Measurements from ENCODE around the gene PIAS1.
A peak's percentile ranks its signal among the peaks of the same experiment; 100 is the strongest.
"Not testable (repeated sequence)": the region's sequence is repeated elsewhere in the genome, so short reads cannot be mapped to it uniquely, and the experiment has no call there.

PIAS1 gene

DNA sequence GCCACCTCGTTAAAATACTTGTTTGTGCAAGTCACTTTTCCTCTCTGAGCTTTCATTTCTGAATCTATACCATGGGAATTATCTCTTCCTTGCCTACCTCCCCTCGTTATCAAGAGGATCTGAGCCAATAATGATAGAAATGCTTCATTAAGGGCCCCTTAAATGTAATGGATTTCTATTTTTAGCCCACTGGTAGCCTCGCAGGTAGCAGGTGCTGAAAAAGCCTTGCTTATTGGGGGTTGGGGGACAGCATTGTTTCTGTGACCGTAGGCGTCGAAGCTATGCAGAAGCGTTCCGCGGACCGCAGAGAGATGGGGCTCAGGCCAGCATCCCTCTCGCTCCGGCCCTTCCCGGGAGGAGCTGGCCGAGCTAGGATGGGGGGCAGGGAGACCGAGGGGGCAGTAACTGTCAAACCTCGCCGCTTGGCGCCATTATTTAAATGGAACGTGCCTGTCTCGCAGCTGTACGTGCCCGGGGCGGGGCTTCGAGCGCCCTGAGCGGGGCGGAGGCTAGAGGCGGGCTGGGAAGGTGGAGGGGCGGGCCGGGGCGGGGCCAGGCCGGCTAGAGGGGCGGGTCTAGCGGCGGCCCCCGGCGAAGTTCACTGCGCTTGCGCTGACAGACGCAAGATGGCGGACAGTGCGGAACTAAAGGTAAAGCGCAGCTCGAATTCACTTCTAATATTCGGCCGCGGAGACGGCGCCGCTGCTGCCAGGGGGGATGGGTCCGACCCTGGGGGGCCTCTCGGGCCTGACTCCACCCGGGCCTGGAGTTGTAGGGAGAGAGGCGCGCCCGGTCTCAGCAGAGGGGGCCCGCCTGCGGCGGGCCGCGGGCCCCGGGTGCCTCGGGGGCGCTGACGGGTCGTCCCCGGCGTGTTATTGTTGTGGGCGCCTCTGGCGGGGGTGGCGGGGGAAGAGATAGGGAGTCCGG is at the start of gene PIAS1:
TSS of gene PIAS1 (plus strand) at position 615 of the 927 bp plus-strand sequence. CDS start at position 627, 12 bp downstream.
- H3K4me3 ChIP-seq (ENCODE audit: low read depth, low read length) = peak within 1 kb of the TSS; percentile 91
- TF ChIP-seq, protein P1, sequence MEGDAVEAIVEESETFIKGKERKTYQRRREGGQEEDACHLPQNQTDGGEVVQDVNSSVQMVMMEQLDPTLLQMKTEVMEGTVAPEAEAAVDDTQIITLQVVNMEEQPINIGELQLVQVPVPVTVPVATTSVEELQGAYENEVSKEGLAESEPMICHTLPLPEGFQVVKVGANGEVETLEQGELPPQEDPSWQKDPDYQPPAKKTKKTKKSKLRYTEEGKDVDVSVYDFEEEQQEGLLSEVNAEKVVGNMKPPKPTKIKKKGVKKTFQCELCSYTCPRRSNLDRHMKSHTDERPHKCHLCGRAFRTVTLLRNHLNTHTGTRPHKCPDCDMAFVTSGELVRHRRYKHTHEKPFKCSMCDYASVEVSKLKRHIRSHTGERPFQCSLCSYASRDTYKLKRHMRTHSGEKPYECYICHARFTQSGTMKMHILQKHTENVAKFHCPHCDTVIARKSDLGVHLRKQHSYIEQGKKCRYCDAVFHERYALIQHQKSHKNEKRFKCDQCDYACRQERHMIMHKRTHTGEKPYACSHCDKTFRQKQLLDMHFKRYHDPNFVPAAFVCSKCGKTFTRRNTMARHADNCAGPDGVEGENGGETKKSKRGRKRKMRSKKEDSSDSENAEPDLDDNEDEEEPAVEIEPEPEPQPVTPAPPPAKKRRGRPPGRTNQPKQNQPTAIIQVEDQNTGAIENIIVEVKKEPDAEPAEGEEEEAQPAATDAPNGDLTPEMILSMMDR (IDR thresholded peaks at IDR 0.05; ENCODE audit: borderline replicate concordance, insufficient read depth, low read depth, low read length) = no peak

DNA sequence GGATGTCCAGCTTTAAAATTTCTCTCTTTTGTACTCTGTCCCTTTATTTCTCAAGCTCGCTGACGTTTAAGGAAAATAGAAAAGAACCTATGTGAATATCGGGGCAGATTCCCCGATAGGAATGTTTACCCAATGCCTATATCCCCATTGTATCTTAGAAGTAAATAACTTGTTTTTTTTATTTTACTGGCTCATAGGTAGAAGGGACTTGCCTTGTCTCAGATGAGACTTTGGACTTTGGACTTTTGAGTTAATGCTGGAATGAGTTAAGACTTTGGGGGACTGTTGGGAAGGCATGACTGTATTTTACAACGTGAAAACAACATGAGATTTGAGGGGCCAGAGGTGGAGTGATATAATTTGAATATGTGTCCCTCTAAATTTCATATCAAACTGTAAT is 46.5 kb upstream of the PIAS1 start:
- not testable (repeated sequence) for H3K4me3 ChIP-seq (ENCODE audit: low read depth, low read length)

DNA sequence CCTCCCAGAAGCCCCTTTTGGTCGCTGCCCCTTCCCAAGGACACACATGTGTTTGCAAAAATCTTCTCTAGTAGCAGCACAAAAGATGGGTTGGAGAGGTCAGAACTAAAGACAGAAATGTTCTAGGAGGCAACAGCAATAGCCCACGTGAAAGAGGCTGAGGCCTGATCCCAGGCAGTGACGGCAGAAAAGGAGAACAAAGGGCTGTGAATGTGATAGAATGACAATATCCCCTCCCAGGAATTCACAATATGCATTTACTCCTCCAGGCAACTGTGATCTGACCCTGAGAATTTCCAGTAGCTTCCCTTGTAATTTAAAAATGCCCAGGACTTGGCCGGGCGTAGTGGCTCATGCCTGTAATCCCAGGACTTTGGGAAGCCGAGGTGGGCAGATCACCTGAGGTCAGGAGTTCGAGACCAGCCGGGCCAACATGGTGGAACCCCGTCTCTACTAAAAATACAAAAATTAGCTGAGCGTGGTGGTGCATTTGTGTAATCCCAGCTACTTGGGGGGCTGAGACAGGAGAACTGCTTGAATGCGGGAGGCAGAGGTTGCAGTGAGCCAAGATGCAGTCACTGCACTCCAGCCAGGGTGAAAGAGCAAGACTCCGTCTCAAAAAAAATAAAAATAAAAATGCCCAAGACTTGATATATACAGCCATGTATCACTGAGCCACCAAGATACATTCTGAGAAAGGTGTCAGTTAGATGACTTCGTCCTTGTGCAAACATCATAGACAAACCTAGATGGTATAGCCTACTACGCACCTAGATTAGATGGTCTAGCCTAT is 43.6 kb upstream of the PIAS1 start:
- no peak overlapping the region for H3K4me3 ChIP-seq (ENCODE audit: low read depth, low read length)
- TF ChIP-seq, protein P1 (IDR thresholded peaks at IDR 0.05; ENCODE audit: borderline replicate concordance, insufficient read depth, low read depth, low read length) = no peak

DNA sequence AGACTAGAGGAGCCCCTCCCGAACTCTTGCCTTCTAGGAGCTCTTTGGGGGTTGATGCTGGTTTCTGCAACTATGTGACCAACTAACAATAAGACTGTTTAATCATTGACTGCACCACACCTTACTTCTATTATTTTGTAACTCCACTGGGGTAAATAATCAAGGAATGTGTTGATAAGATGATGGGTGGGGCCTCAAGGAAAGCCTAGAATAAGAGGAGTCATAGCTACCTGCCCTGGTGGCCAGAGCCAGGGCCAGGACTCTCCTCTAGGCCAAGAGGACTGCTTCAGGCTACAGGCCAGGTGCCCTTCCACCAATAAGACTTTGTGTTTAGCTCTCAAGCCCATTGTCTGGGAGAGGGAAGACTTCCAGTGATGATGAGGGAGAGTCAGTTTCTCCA is 41.2 kb upstream of the PIAS1 start:
- no peak overlapping the region for H3K4me3 ChIP-seq (ENCODE audit: low read depth, low read length)
- TF ChIP-seq, protein P1 (IDR thresholded peaks at IDR 0.05; ENCODE audit: borderline replicate concordance, insufficient read depth, low read depth, low read length) = no peak

DNA sequence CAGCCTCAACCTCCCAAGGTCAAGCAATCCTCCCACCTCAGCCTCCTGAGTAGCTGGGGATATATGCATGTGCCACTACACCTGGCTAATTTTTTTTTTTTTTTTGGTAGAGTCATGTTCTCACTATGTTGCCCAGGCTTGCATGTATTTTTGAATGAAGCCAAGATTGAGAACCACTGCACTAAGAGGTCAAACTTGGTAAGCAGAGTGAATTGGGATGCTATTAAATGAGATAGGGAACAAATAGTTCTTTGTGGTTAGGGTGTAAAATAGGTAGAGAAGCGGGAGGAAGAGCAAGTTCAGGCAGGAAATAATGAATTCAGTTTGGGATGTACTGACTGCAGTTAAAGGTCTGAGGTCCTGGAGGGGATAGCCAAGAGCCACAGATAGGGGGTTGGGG is 39.9 kb upstream of the PIAS1 start:
- H3K4me3 ChIP-seq (ENCODE audit: low read depth, low read length) = no peak overlapping the region
- TF ChIP-seq, protein P1 (IDR thresholded peaks at IDR 0.05; ENCODE audit: borderline replicate concordance, insufficient read depth, low read depth, low read length) = no peak

DNA sequence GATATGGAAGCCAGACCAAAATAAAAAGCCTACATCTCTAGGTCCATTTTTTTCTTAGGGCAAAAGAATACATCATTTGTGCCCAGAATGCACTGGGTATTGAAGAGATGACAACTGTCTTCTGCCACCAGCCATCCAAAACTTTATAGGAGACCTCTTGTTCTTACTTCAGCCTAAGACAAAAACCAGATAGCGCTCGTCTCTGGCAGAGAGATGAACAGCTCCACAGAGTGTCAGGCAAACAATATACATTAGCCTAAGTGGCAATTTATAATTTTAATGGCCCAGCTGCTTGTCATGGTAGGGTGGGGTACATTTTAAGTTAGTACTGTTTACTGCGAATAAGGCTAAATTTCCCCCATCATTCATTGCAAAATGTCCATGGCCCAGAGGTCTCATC is 38.9 kb upstream of the PIAS1 start:
- H3K4me3 ChIP-seq (ENCODE audit: low read depth, low read length) = no peak overlapping the region
- TF ChIP-seq, protein P1 (IDR thresholded peaks at IDR 0.05; ENCODE audit: borderline replicate concordance, insufficient read depth, low read depth, low read length) = no peak

DNA sequence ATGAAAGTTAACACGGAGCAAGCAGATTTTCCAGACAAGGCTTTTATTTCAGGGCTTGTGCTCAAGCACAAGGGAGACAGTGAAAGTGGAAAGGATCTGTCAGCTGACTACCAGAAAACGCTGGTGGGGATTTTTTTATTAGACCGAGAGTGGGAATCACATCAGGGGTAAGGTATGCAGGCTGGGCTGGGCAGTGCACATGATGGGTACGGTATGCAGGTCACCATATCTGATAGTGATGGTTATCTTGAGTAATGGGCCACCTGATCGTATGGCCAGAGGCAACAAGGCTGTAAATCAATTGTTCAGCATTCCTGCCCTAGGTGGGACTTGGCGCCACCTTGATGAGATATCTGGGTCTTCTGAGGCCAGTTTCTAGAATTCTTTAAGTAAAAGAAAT is 36.9 kb upstream of the PIAS1 start:
- TF ChIP-seq, protein P1 (IDR thresholded peaks at IDR 0.05; ENCODE audit: borderline replicate concordance, insufficient read depth, low read depth, low read length) = no peak
- no peak overlapping the region for H3K4me3 ChIP-seq (ENCODE audit: low read depth, low read length)

All from GM12875 (cell line).